ENCODE data around the gene MTERF4. TPM values are rescaled to one million over a fixed set of nuclear protein-coding genes. Genes with fewer than 3 reads are reported as not detected.

MTERF4 gene
- total and polyA plus RNA-seq, 2 of the 4 experiments (the other 2 are of a cell fraction), result 26.6 to 33.3 TPM

DNA sequence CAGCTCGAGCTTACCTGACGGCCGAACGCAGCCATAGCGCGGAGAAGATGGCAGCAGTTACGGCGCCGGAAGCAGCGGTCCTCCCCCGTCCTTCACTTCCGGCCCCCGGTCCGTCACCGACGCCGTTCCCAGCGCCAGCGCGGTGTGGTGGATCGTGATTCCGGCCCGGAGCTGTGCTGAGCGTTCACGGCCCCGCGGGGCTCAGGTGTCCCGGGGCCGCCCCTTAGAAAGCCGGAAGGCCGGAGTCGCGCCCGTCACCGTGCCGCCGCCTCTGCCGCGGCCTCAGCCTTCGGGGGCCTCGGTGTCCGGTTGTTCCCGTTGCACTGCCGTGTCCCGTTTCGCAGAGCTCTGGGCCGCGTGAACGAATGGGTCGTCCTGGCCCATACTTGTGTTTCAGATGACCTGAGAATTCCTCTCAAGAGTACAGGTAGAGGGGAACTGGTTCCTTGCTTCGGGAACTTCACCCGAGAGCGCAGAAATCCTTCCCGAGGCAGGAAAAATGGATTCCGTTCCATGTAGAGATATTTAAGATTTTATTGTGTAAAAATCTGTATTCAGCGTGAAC is at the start of gene MTERF4 (continued):
- TF ChIP-seq, protein P1, sequence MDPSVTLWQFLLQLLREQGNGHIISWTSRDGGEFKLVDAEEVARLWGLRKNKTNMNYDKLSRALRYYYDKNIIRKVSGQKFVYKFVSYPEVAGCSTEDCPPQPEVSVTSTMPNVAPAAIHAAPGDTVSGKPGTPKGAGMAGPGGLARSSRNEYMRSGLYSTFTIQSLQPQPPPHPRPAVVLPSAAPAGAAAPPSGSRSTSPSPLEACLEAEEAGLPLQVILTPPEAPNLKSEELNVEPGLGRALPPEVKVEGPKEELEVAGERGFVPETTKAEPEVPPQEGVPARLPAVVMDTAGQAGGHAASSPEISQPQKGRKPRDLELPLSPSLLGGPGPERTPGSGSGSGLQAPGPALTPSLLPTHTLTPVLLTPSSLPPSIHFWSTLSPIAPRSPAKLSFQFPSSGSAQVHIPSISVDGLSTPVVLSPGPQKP (IDR thresholded peaks at IDR 0.05; ENCODE audit: borderline replicate concordance, low read depth, low read length), result no peak
- peak; percentile 46; the same call in 1 of the 2 replicates for TF ChIP-seq MXI1 (IDR thresholded peaks at IDR 0.05; ENCODE audit: borderline replicate concordance, low read depth, low read length)

Measured in IMR-90 (cell line).